H1 (cell line): ENCODE measurements around the gene TEX38. TPM values are rescaled to one million over a fixed set of nuclear protein-coding genes. Genes with fewer than 3 reads are reported as not detected.

ENCODE experiments used
- CTCF ChIA-PET: fragments of 300-600 bp; sonication (Branson Sonifier 250); formaldehyde crosslinking; loops from one replicate; lab custom pipeline; 2021; ENCODE audit not compliant: partially characterized antibody; lab: Charles Lee
- POLR2A ChIA-PET: fragments of 300-600 bp; sonication (Branson Sonifier 250); formaldehyde crosslinking; loops from one replicate; lab custom pipeline; 2021; ENCODE audit warnings: inconsistent platforms; ENCODE audit not compliant: partially characterized antibody; lab: Charles Lee
- DNase-seq, 2 experiments: peaks; one replicate each; pipeline versions ENCODE4 v3.0.0 to v3.0.0-alpha.2; 2010 to 2022; ENCODE audit warnings: low spot score in 2 of 2, low read depth in 1 of 2, mixed read lengths in 1 of 2
- FAIRE-seq: peaks from 2 replicates; lab custom pipeline; 2011; peaks lifted over from hg19 to GRCh38; lab: Jason Lieb, UNC
- H2AFZ ChIP-seq: 2 replicates; pipeline ENCODE4 v1.8.1; 2012; ENCODE audit warnings: low read length, inconsistent platforms
- H2AK5ac ChIP-seq: 2 replicates; pipeline ENCODE4 v1.6.1; 2013; ENCODE audit warnings: low read depth, low read length
- H2BK120ac ChIP-seq: replicated peaks from 2 replicates; pipeline ENCODE3; 2013; ENCODE audit warnings: low read depth, low read length, inconsistent platforms
- H2BK12ac ChIP-seq: 2 replicates; pipeline ENCODE4 v1.6.1; 2013; ENCODE audit warnings: low read depth, low read length
- H2BK15ac ChIP-seq: 2 replicates; pipeline ENCODE4 v1.6.1; 2013; ENCODE audit warnings: low read length
- H2BK20ac ChIP-seq: 2 replicates; pipeline ENCODE4 v1.6.1; 2013; ENCODE audit warnings: low read length
- H2BK5ac ChIP-seq: 2 replicates; pipeline ENCODE4 v1.6.1; 2013; ENCODE audit warnings: low read depth, low read length
- H3K14ac ChIP-seq: 2 replicates; pipeline ENCODE4 v1.6.1; 2013; ENCODE audit warnings: inconsistent platforms; ENCODE audit not compliant: insufficient read length
- H3K18ac ChIP-seq: 2 replicates; pipeline ENCODE4 v1.6.1; 2013; ENCODE audit warnings: low read length; ENCODE audit errors: extremely low read depth
- H3K23ac ChIP-seq: 2 replicates; pipeline ENCODE4 v1.6.1; 2013; ENCODE audit warnings: inconsistent platforms; ENCODE audit not compliant: insufficient read length
- H3K23me2 ChIP-seq: 2 replicates; pipeline ENCODE4 v1.6.1; 2013; ENCODE audit warnings: low read depth, low read length
- H3K27ac ChIP-seq: 2 replicates; pipeline ENCODE4 v1.6.1; 2011; ENCODE audit warnings: low read depth, low read length, inconsistent platforms
- H3K27me3 ChIP-seq, 4 experiments: replicated peaks in 1 of 4; 1 replicate in 1 of 4; 2 replicates in 3 of 4; pipeline versions ENCODE4 v1.6.1 to v1.8.1; 2011 to 2013; ENCODE audit warnings: low read length in 3 of 4, mild to moderate bottlenecking in 3 of 4, inconsistent platforms in 2 of 4, mixed read lengths in 2 of 4, moderate library complexity in 1 of 4; ENCODE audit not compliant: control insufficient read depth in 3 of 4, insufficient read depth in 3 of 4; ENCODE audit errors: extremely low read depth in 1 of 4
- H3K36me3 ChIP-seq, 4 experiments: 2 replicates each; pipeline versions ENCODE4 v1.6.1 to v1.8.1; 2011 to 2013; ENCODE audit warnings: mild to moderate bottlenecking in 4 of 4, low read length in 3 of 4, moderate library complexity in 2 of 4, control low read depth in 1 of 4, inconsistent platforms in 1 of 4; ENCODE audit not compliant: insufficient read depth in 4 of 4, control insufficient read depth in 2 of 4
- H3K4ac ChIP-seq: replicated peaks from 2 replicates; pipeline ENCODE3; 2013; ENCODE audit warnings: low read length, low read depth, mixed read lengths, inconsistent platforms; ENCODE audit not compliant: insufficient read length
- H3K4me1 ChIP-seq, 4 experiments: replicated peaks in 1 of 4; 1 replicate in 1 of 4; 2 replicates in 3 of 4; pipeline versions ENCODE4 v1.6.1 to v1.8.1; 2011 to 2013; ENCODE audit warnings: low read length in 3 of 4, inconsistent platforms in 2 of 4, mixed read lengths in 1 of 4; ENCODE audit not compliant: insufficient read depth in 4 of 4, control insufficient read depth in 3 of 4
- H3K4me2 ChIP-seq, 2 experiments: 2 replicates each; pipeline versions ENCODE4 v1.6.1 to v1.8.1; 2011 to 2013; ENCODE audit warnings: low read depth in 2 of 2, low read length in 2 of 2, control low read depth in 1 of 2, inconsistent platforms in 1 of 2, mild to moderate bottlenecking in 1 of 2; ENCODE audit not compliant: insufficient read depth in 1 of 2
- H3K4me3 ChIP-seq, 4 experiments: fragments of 200-600, 300-600 bp in 1 of 4; sonication (generic), shearing (Covaris generic), sonication (Bioruptor Twin) in 1 of 4; 2 replicates each; pipeline versions ENCODE4 v1.5.1 to v1.8.1; 2011 to 2016; ENCODE audit warnings: low read length in 4 of 4, low read depth in 3 of 4, control low read depth in 2 of 4, inconsistent platforms in 2 of 4, mild to moderate bottlenecking in 2 of 4, mixed read lengths in 1 of 4, moderate library complexity in 1 of 4; ENCODE audit not compliant: insufficient read depth in 2 of 4; ENCODE audit errors: extremely low read depth in 1 of 4
- H3K56ac ChIP-seq: replicated peaks from 2 replicates; pipeline ENCODE3; 2013; ENCODE audit warnings: low read depth, mild to moderate bottlenecking, mixed read lengths, low read length, inconsistent platforms; ENCODE audit not compliant: insufficient read length
- H3K79me1 ChIP-seq: 2 replicates; pipeline ENCODE4 v1.6.1; 2013; ENCODE audit warnings: low read depth, low read length, control low read depth
- H3K79me2 ChIP-seq, 2 experiments: 2 replicates each; pipeline versions ENCODE4 v1.6.1 to v1.8.1; 2012 to 2013; ENCODE audit warnings: low read length in 2 of 2, mild to moderate bottlenecking in 2 of 2, inconsistent platforms in 1 of 2; ENCODE audit not compliant: insufficient read depth in 2 of 2, control insufficient read depth in 1 of 2
- H3K9ac ChIP-seq, 4 experiments: replicated peaks in 1 of 4; 1 replicate in 1 of 4; 2 replicates in 3 of 4; pipeline versions ENCODE4 v1.6.1 to v1.8.1; 2011 to 2013; ENCODE audit warnings: low read depth in 3 of 4, low read length in 3 of 4, control low read depth in 2 of 4, mild to moderate bottlenecking in 2 of 4, moderate library complexity in 2 of 4, inconsistent platforms in 1 of 4; ENCODE audit errors: extremely low read depth in 1 of 4
- H3K9me3 ChIP-seq, 2 experiments: 2 replicates each; pipeline versions ENCODE4 v1.6.1 to v1.8.1; 2012 to 2013; ENCODE audit warnings: mild to moderate bottlenecking in 2 of 2, moderate library complexity in 2 of 2, control low read depth in 1 of 2, inconsistent platforms in 1 of 2, low read depth in 1 of 2, low read length in 1 of 2, mixed read lengths in 1 of 2; ENCODE audit not compliant: insufficient read depth in 2 of 2
- H4K20me1 ChIP-seq, 2 experiments: replicated peaks in 1 of 2; 2 replicates each; pipeline versions ENCODE3 to v1.8.1; 2011 to 2013; ENCODE audit warnings: inconsistent platforms in 2 of 2, low read length in 2 of 2, mild to moderate bottlenecking in 1 of 2; ENCODE audit not compliant: insufficient read depth in 2 of 2, control insufficient read depth in 1 of 2
- H4K5ac ChIP-seq: 2 replicates; pipeline ENCODE4 v1.6.1; 2013; ENCODE audit warnings: low read length, low read depth, mixed read lengths, inconsistent platforms; ENCODE audit not compliant: insufficient read length
- H4K8ac ChIP-seq: 2 replicates; pipeline ENCODE4 v1.8.0; 2013; ENCODE audit warnings: mild to moderate bottlenecking, moderate library complexity, low read length, inconsistent platforms; ENCODE audit not compliant: insufficient read depth; ENCODE audit errors: extremely low read depth
- H4K91ac ChIP-seq: replicated peaks from 2 replicates; pipeline ENCODE3; 2013; ENCODE audit warnings: low read length, mixed read lengths, inconsistent platforms; ENCODE audit not compliant: insufficient read length
- ATF2 ChIP-seq: IDR thresholded peaks from 2 replicates; pipeline ENCODE4 v1.6.1; 2012; ENCODE audit warnings: low read length, inconsistent platforms
- BRCA1 ChIP-seq: IDR thresholded peaks from 2 replicates; pipeline ENCODE4 v1.6.1; 2012; ENCODE audit warnings: low read depth, low read length, improper control_type of control experiment
- CEBPB ChIP-seq: IDR thresholded peaks from 2 replicates; pipeline ENCODE4 v1.6.1; 2012; ENCODE audit warnings: low read depth, low read length
- E2F6 ChIP-seq: IDR thresholded peaks from 2 replicates; pipeline ENCODE4 v1.6.1; 2012; ENCODE audit warnings: inconsistent platforms
- JUN ChIP-seq: IDR thresholded peaks from 2 replicates; pipeline ENCODE4 v1.6.1; 2011; ENCODE audit warnings: low read depth, mild to moderate bottlenecking, improper control_type of control experiment, low read length
- KDM5A ChIP-seq: fragments of 200-600 bp; IDR thresholded peaks from 2 replicates; pipeline ENCODE4 v1.7.1; 2012; ENCODE audit warnings: mild to moderate bottlenecking, low read length, inconsistent platforms, mixed read lengths
- NANOG ChIP-seq: IDR thresholded peaks from 2 replicates; pipeline ENCODE4 v1.6.1; 2011; ENCODE audit warnings: low read length, low read depth, mild to moderate bottlenecking, inconsistent platforms; ENCODE audit not compliant: insufficient read depth, poor library complexity, severe bottlenecking
- SP1 ChIP-seq: IDR thresholded peaks from 2 replicates; pipeline ENCODE4 v1.6.1; 2011; ENCODE audit warnings: low read depth, low read length
- SP2 ChIP-seq: IDR thresholded peaks from 2 replicates; pipeline ENCODE4 v1.6.1; 2012; ENCODE audit warnings: mild to moderate bottlenecking, low read length, inconsistent platforms
- SUZ12 ChIP-seq: fragments of 200-600 bp; sonication (generic); IDR thresholded peaks from 2 replicates; pipeline ENCODE4 v1.6.1; 2012; ENCODE audit warnings: mild to moderate bottlenecking, inconsistent platforms, low read length, moderate library complexity, mixed read lengths
- TAF7 ChIP-seq: optimal IDR thresholded peaks from 2 replicates; pipeline ENCODE3; 2011; ENCODE audit warnings: low read depth, mild to moderate bottlenecking, inconsistent platforms, low read length, moderate library complexity, borderline replicate concordance
- YY1 ChIP-seq: IDR thresholded peaks from 2 replicates; pipeline ENCODE4 v1.6.1; 2011; ENCODE audit warnings: low read depth, mild to moderate bottlenecking, low read length
- polyA plus RNA-seq, 7 experiments: library from polyadenylated mRNA; depleted of rRNA in 3 of 7; stranded (reverse) in 5 of 7; unstranded in 2 of 7; fragments of >200 nt in 5 of 7; fragments of 200-250 nt in 2 of 7; gene quantifications; 1 replicate in 5 of 7; 2 replicates in 1 of 7; 4 replicates in 1 of 7; pipeline versions ENCODE4 v1.2.1 to v1.2.3, GENCODE V29; 2011 to 2013; ENCODE audit warnings: missing spikeins in 2 of 7, mixed read lengths in 2 of 7
- total RNA-seq: library from RNA; stranded (reverse); fragmentation: NEBNext Ultra II Directional; extraction: Animal tissue kit (Norgen Biotek cat#: 25700); gene quantifications from 2 replicates; pipeline ENCODE4 v1.2.1, GENCODE V29; 2021

The TEX38 gene
- total and polyA plus RNA-seq, 2 of the 8 experiments (the other 6 are each of a cell fraction or from before 2014, with no cell fraction given) = 0.33 TPM; not detected in 1

- Histone ChIP-seq H4K20me1 (no peaks in the 10 kb centered on the region), H3K56ac (no peak overlapping the region), H3K9ac (no peak overlapping the region), H2BK5ac (no peak overlapping the region), H3K79me1 (no peaks in the 10 kb centered on the region), H2BK15ac (no peak overlapping the region), H3K23me2 (no peaks in the 10 kb centered on the region), H2BK12ac (no peak overlapping the region), H2AFZ (no peak overlapping the region), H3K9me3 (no peaks in the 10 kb centered on the region), H3K4me3 (no peak overlapping the region), H3K4me1 (no peaks in the 10 kb centered on the region), H2BK20ac (no peak overlapping the region), H3K4me2 (no peak overlapping the region), H4K5ac (no peak overlapping the region), H2AK5ac (no peak overlapping the region), H2BK120ac (no peak overlapping the region), H3K79me2 (no peaks in the 10 kb centered on the region), H3K36me3 (peaks cover 0 to 52% (median 12%) of the 10 kb centered on the region in 4 experiments; a peak in 6 of 8 replicates), H4K91ac (no peak overlapping the region), H3K14ac (no peak overlapping the region), H3K27me3 (no peaks in the 10 kb centered on the region), H3K27ac (no peak overlapping the region), H3K23ac (no peak overlapping the region), H3K18ac (no peak overlapping the region), H3K4ac (no peak overlapping the region), H4K8ac (no peak overlapping the region)
- ChIA-PET CTCF (interaction anchor here (0.7 to 1.7 kb wide), 7 partner anchors 10 to 242 kb away, joined by 3 to 7 read pairs (median 4); partner anchors contain the start of gene ATPAF1), POLR2A (interaction anchor here (1.0 kb wide), 1 partner anchor 14 kb away, joined by 3 read pairs; no protein-coding TSS in a partner anchor)
- DNase-seq (no peak), FAIRE-seq (no peak)
- TF ChIP-seq SP2 = no peak
- TF ChIP-seq JUN = no peak
- no peak for TF ChIP-seq YY1
- no peak for TF ChIP-seq NANOG
- TF ChIP-seq KDM5A = no peak
- no peak for TF ChIP-seq TAF7
- no peak for TF ChIP-seq E2F6
- TF ChIP-seq BRCA1 = no peak
- no peak for TF ChIP-seq CEBPB
- TF ChIP-seq SUZ12 = no peak
- TF ChIP-seq SP1 = no peak
- no peak for TF ChIP-seq ATF2
These were observed 15.8 kb upstream of the TEX38 start for GRCh38 chr1:46655848-46656247.
